A673 (cell line): ENCODE measurements around the gene COL16A1.

Experiments
- CTCF ChIP-seq: fragments of 300-800, 200-600 bp; sonication (generic); conservative IDR thresholded peaks from 2 replicates; pipeline ENCODE4 v1.5.1; 2017; ENCODE audit warnings: low read depth, mild to moderate bottlenecking, antibody characterized with exemption, low read length, moderate library complexity, mixed read lengths
- EZH2 ChIP-seq: fragments of 200-600 bp; sonication (generic); IDR thresholded peaks from 2 replicates; pipeline ENCODE4 v1.6.1; 2017; ENCODE audit warnings: borderline replicate concordance, low read depth, mild to moderate bottlenecking, mixed read lengths, antibody characterized with exemption, low read length; ENCODE audit not compliant: poor library complexity, severe bottlenecking

GRCh38 chr1:31704271-31705079 lies 658 bp upstream of the COL16A1 start:
- TF ChIP-seq CTCF = no peak
- no peak for TF ChIP-seq EZH2
